ENCODE results near the gene HELQ.
A peak's percentile ranks its signal among the peaks of the same experiment; 100 is the strongest.
"Not testable (repeated sequence)": the region's sequence is repeated elsewhere in the genome, so short reads cannot be mapped to it uniquely, and the experiment has no call there.

Gene HELQ, protein sequence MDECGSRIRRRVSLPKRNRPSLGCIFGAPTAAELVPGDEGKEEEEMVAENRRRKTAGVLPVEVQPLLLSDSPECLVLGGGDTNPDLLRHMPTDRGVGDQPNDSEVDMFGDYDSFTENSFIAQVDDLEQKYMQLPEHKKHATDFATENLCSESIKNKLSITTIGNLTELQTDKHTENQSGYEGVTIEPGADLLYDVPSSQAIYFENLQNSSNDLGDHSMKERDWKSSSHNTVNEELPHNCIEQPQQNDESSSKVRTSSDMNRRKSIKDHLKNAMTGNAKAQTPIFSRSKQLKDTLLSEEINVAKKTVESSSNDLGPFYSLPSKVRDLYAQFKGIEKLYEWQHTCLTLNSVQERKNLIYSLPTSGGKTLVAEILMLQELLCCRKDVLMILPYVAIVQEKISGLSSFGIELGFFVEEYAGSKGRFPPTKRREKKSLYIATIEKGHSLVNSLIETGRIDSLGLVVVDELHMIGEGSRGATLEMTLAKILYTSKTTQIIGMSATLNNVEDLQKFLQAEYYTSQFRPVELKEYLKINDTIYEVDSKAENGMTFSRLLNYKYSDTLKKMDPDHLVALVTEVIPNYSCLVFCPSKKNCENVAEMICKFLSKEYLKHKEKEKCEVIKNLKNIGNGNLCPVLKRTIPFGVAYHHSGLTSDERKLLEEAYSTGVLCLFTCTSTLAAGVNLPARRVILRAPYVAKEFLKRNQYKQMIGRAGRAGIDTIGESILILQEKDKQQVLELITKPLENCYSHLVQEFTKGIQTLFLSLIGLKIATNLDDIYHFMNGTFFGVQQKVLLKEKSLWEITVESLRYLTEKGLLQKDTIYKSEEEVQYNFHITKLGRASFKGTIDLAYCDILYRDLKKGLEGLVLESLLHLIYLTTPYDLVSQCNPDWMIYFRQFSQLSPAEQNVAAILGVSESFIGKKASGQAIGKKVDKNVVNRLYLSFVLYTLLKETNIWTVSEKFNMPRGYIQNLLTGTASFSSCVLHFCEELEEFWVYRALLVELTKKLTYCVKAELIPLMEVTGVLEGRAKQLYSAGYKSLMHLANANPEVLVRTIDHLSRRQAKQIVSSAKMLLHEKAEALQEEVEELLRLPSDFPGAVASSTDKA

DNA sequence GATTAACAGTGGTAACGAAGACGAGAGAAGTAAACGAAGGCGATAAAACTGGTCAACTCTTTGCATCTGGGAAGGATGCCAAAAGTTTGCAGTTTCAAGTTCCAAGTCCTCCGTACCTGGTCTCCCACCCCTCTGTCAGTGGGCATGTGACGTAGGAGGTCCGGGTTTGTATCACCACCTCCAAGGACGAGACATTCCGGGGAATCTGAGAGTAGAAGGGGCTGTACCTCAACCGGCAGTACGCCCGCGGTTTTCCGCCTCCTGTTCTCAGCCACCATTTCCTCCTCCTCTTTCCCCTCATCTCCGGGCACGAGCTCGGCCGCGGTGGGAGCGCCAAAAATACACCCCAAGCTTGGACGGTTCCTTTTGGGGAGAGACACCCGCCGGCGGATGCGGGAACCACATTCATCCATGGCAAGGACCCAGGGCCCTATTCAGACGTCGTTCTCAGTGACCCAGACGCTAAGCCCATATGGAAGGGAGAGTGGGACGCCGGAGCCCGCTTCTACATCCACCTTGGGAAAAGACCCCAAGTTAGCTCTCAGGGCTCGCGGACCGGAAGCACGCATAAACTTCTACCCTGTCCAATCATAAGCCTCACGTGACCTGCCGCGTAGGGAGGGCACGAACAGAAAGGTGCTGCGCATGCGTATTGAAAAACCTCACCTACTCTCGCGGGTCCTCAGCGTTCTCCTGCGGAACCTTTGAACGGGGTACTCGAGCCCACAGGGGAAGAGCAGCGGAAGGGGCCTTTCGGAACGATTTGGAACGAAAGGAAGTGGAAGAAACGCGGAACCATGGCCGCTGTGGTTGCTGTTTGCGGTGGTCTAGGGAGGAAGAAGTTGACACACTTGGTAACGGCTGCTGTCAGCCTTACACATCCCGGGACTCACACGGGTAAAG is at the start of gene HELQ, which contains the start of gene MRPS18C:
Gene HELQ, minus strand, starts transcription at position 543 of the 903 bp plus-strand sequence. Its CDS starts 130 bp downstream, at position 413.
Gene MRPS18C, plus strand, starts transcription at position 778 of the 903 bp plus-strand sequence. Its CDS starts 20 bp downstream, at position 798.
- peak; percentile 99 for DNase-seq (ENCODE audit: low spot score)

DNA sequence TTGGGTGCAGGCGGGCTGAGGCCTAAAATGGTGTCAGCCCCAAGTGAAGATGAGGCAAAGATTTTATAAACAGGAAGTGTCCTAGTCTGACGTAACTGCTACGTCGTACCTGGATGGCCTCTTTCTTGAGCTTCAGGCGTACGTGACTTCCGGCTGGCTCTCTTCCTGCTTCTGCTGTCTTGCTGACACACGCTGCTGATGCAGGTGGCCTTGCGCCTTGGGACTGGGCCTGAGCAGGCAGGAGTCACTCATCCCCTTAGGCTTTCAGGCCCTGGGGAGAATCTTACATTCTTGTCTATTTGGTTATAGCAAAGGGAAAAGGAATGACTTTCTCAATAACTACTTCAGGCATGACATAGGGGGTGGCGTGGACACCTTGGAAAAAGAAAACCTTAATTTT is 49.4 kb upstream of the HELQ start:
- DNase-seq (ENCODE audit: low spot score), result no peak

DNA sequence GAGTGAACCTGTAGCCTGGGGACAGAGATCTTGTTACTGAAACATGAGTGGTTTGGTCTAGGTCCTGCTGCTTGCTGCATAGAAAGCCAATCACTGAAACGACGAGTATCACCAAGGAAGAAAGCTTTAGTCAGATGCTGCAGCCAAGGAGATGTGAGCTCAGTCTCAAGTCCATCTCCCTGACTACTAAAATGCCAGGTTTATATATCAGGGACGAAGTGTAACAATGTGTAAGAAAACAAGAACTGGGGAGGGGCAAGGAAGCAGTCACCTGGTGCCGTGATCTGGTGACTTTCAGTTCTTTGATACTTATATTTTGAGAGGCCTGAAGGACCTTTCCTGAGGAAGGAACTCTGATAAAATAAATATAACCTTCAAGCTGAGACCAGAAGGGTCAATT is 48.9 kb upstream of the HELQ start:
- DNase-seq (ENCODE audit: low spot score), result no peak

DNA sequence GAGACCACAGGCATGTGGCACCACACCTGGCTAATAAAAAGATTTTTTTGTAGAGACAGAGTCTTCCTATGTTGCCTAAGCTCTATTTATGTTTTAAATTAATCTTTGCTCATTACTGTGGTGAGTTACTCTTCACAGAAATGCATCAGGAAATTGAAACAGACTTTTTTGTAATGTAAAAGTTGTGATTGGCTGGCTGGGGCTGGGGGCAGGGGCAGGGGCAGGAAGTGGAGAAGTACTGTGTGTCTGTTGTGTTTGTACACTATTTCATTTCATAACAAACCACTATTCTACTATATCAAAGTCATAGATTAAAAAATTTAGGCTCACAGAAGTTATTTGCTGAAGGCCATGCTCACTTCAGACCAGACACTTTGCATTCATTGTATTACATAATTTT is 48.4 kb upstream of the HELQ start:
- DNase-seq (ENCODE audit: low spot score), result no peak

DNA sequence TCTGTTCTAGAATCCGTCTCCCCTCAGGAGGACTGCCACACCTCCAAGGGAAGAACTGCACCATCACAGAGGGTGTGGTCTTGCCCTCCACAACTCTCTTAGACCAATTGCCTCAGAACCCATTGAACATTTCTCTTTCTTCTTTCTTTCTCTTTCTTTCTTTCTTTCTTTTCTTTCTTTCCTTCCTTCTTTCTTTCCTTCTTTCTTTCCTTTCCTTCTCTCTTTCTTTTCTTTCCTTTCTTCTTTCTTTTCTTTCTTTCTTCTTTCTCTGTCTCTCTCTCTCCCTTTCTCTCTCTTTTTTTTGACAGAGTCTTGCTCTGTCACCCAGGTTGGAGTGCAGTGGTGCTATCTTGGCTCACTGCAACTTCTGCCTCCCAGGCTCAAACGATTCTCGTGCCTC is 46.0 kb upstream of the HELQ start:
- not testable (repeated sequence) for DNase-seq (ENCODE audit: low spot score)

DNA sequence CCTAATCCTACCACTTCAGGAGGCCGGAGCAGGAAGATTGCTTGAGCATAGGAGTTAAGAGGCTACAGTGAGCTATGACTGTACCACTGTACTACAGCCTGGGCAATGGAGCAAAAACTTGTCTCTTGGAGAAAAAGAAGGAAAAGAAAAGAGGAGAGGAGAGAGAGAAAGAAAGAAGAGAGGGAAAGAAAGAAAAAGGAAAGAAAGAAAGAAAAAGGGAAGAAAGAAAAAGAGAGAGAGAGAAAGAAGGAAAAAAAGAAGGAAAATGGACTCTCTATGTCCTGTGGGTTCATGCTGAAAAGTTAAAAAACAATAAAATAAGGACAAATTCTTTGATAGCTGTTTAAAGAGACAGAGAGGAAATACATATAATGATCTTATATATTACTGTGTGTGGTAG is 42.6 kb upstream of the HELQ start:
- no peak for DNase-seq (ENCODE audit: low spot score)

DNA sequence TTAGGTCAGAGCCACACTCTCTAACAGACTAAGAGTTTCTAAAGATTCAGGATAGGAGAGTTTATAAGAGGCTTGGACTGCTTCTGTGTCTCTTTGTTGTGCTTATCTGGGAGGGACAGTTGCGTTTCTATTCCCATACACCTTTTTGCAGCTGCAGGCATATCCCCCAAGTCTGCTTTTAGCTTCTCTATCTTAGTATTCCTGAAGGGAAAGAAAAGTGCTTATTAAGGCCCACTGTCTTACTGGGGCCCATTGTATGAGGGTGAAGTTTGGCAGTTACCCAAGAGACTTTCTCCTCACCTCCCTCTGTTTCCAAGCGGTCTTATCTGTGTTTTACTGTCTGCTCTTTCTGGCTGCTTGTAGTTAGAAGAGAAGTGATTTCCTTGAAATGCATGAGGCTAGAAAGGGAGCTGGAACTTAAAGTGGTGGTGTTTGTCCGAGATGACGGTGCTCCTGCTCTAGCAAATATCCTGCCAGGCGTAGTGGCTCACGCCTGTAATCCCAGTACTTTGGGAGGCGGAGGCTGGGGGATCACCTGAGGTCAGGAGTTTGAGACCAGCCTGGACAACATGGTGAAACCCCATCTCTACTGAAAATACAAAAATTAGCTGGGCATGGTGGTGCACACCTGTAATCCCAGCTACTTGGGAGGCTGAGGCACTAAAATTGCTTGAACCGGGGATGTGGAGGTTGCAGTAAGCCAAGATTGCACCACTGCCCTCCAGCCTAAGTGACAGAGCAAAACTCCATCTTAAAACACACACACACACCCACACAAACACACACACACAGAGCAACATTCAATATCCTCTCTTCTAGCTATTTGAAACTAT is 40.7 kb upstream of the HELQ start:
- not testable (repeated sequence) for DNase-seq (ENCODE audit: low spot score)

DNA sequence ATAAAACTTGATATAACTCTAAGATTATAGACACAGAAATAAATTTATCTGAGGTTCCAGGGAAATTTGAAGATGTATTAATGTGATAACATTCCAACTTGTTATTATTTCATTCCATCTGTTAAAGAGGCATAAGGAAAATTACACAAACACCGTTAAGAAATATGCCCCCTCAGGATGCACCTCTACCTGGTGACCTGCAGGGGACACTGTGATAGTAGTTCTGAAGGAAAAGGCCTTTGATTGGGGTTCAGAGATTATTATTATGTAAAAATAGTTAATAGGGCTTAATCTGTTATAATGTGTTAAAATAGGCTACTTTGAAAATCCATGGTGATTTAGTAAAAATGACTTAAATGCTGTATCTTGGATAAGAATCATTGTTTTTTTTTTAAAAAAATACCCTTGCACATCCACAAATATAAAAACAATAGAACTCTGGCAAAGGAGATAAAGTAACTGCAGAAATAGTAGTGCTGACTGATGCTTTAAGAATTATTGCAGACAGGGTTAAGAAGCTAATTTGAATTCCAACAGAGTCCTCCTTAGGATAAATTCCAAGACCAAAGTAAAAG is 35.3 kb upstream of the HELQ start:
- peak; percentile 62 for DNase-seq (ENCODE audit: low spot score)

DNA sequence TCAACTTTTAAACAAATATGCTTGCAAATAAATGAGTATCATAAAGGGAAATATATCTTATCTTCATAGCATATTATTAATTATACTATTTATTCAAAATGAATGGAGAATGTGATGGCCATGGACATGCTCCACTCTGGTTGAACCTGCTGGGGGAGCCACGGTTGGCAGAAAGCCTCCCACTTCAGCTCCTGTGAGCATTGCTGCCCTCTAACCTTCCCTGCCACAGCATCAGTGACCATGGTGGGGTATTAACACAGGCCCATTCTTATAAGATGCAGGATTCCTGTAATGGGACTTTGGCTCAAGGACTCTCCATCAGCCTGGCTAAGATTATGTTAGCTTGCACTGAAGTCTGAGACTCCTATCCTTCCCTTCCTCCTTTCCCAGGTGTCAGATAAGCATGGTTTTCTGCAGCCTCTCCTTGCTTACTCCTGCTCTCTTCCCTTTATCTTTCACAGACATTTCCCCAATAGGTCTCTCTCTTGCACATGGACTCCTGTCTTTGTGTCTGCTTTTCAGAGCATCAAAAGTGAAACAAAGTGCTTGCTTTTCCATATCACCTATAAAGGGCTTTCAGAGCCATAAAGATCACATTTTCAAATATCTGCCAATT is 34.2 kb upstream of the HELQ start:
- DNase-seq (ENCODE audit: low spot score), result no peak

DNA sequence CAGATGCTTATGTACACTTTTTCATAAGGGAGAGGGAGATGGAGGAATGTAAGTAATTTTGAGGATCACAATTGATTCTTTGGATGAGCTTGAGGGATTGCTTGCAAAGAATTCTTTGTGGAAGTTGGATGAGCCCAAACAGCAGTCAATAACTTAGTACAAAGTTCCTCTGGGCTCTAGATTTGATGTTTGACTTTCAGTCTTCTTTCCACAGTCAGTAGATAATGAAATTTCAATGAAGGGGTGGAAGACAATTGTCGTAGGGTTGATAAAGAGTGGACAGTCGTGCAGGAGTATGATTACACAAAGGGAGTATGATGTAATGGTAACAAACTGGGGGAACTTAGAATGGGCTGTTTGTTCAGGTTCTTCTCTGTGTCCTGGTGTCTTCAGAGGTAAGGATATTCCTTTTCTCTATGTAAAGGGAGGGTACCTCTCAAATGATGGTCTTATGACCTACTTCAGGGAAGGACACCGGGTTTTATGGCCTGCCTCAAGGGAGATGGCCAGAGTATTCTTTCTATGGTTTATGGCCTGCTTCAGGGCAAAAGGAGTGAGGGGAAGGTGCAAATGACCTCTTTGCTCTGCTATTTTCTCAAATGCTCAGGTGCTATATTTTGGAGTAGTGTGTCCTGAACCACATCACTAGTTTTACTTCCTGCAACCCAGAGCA is 31.0 kb upstream of the HELQ start:
- no peak for DNase-seq (ENCODE audit: low spot score)

DNA sequence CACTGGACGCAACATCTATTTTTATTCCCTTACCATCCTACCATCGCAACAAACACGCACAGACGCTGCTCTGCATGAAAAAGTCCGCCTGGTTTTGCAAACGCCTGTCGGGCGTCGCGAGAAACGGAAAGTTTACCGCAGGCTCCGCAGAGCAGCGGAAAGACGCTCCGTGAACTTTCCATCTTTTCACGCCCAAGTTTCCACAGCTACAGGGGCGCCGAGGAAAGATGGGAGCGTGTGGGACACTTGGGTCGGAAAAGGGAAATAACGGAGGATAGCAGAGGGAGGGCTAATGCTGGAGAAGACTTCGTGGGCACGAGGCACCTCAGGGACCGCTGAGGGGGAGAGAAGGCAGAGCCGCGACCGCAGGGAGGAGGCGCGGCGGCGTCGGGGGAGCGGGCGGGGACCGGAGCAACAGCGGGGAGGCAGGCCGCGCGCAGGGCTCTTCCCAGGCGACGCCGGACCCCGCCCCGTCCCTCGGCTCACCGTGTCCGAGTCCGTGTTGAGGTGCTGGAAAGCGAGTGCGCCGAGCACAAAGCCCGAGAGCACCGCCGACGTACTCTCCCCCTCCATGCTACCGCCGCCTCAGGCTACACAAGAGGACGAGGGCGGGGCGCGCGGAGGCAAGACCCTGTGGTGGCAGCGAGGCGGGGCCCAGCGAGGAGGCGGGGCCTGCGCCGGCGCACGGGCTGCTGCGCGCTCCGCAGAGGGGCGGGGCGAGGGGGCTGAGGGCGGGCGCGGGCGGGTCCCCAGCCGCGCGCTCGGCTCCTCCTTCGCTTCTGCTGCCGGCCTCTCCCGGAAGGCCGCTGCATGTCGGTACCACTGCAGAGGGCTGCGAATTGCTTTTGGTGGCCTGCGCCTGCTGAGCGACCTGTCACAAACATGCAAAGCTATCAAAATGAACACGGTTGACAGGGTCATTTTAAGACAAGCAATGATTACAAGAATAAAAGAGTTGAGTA is 29.2 kb upstream of the HELQ start, which contains the start of gene ABRAXAS1:
Gene ABRAXAS1, minus strand, starts transcription at position 601 of the 962 bp plus-strand sequence. Its CDS starts 28 bp downstream, at position 573.
- peak; percentile 93 for DNase-seq (ENCODE audit: low spot score)

DNA sequence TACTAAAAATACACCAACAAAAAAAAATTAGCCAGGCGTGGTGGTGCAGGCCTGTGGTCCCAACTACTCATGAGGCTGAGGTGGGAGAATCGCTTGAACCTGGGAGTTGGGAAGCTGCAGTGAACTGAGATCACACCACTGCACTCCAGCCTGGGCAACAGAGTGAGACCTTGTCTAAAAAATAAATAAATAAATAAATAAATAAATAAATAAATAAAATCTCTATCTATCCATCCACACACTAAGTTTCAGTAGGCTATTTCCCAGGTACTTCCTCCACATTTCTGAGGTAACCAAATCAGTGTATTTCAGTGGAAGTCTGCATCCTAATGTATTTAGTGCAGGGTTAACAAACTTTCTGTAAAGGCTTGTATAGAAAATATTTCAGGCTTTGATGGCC is 18.3 kb upstream of the HELQ start:
- no peak for DNase-seq (ENCODE audit: low spot score)

DNA sequence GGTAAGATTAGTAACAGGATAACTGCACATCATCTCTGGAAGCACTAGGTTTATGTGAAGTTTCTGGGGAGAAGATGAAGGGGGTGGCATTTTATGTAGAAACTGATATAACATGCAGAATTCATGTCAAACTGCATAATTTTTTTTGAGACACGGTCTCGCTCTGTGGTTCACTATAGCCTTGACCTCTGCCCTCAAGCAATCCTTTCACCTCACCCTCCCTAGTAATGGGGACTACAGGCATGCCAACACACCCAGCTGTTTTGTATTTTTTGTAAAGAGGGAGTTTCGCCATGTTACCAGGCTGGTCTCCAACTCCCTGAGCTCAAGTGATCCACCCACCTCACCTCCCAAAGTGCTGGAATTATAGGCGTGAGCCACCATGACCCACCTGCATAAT is 17.8 kb upstream of the HELQ start:
- DNase-seq (ENCODE audit: low spot score), result no peak

DNA sequence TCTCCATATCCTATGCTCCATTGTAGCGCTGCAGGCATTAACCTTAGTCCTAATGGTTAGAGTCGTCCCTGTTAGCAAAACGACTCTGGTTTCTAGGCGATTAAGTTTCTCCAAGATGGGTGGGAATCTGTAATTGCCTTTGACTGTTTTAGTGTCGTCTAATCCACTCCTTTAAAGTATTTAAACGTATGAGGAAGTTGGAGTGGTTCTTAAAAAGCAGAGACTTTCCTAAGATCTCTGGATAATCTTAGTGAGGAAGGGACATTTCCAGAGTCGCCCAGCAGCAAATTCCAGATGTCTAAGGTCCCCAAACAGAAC is 520 bp upstream of the HELQ start:
- no peak for DNase-seq (ENCODE audit: low spot score)

DNA sequence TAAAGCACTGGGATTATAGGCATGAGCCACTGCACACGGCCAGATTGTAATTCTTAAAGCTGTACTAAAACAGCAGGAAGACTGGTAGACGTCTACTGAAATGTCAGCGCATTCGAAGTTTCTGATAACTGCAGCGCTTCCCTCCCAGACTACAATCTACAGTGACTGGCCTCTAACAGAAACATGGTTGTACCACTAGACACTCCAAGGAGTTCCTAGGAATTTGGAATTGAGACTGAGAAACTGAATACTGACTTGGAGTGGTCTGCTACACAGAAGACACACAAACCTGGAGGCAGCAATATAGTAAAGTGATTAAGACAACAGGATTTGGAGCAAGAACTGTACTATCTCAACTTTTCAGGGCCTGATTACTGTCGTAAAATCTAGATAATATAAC is 937 bp downstream of the HELQ start:
- DNase-seq (ENCODE audit: low spot score), result peak; percentile 52

DNA sequence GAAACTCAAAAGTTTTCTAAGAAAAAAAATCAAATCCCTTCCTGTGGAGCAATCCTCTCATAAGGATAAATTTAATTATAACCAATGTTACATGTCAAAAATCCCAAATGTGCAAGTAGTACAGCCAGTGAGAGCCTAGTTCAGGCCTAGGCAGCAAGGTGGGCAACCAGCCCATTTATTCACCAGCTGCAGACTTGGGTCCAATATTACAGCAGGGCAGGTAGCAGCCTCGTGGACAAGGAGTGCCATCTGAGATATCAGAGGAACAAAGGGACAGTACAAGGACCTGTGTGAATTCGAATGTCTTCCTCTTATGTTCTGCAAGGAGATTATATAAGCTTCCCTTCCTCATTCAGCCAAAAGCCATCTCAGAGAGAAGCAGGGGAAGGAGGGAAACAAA is 6.6 kb downstream of the HELQ start:
- no peak for DNase-seq (ENCODE audit: low spot score)

DNA sequence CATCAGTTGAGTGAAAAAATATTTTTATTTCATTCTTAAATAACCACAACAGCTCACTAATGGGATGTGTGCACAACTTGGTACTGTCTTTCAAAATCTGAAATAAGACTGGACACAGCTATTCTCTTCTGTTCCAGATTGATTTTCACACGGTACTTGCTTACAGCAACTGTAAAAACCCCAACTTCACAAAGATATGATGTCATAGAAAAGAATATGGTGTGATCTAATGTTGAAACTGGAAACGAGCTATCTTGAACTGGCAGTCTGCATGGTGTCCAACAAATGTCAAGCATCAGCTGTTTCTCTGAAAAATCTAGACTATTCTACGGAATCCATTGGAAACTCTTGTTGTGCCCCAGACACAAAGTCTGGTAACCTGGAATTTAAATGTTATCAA is 14.7 kb downstream of the HELQ start:
- no peak for DNase-seq (ENCODE audit: low spot score)

Measured in RKO (cell line).